NCI-H774 (cell line): ENCODE measurements around the gene C4orf33.
"Not testable (repeated sequence)": the region's sequence is repeated elsewhere in the genome, so short reads cannot be mapped to it uniquely, and the experiment has no call there.

Experiments used
- DNase-seq: peaks from one replicate; lab custom pipeline; 2025; lab: John Stamatoyannopoulos, UW

Gene C4orf33

GRCh38 chr4:129095811-129096454 is at the start of gene C4orf33:
C4orf33 (plus strand) TSS chr4:129096152; CDS start chr4:129102611, 6,459 bp downstream.
- DNase-seq, result peak; percentile 26

- DNase-seq, result no peak
These were observed 36.9 kb upstream of the C4orf33 start for GRCh38 chr4:129059028-129059427.

- DNase-seq, result no peak
These were observed 33.4 kb upstream of the C4orf33 start for GRCh38 chr4:129062580-129062979.

- DNase-seq, result no peak
These were observed 32.3 kb upstream of the C4orf33 start for GRCh38 chr4:129063640-129064039.

- no peak for DNase-seq
These were observed 31.2 kb upstream of the C4orf33 start for GRCh38 chr4:129064717-129065116.

- DNase-seq, result not testable (repeated sequence)
These were observed 26.4 kb upstream of the C4orf33 start for GRCh38 chr4:129069537-129069936.

GRCh38 chr4:129077326-129077725 is 18.6 kb upstream of the C4orf33 start:
- no peak for DNase-seq

GRCh38 chr4:129080129-129080528 is 15.8 kb upstream of the C4orf33 start:
- DNase-seq, result no peak

GRCh38 chr4:129082302-129082701 is 13.7 kb upstream of the C4orf33 start:
- no peak for DNase-seq

GRCh38 chr4:129085472-129085871 is 10.5 kb upstream of the C4orf33 start:
- no peak for DNase-seq

- no peak for DNase-seq
These were observed 8.4 kb upstream of the C4orf33 start for GRCh38 chr4:129087516-129087915.

- no peak for DNase-seq
These were observed 3.2 kb upstream of the C4orf33 start for GRCh38 chr4:129092631-129093190.

GRCh38 chr4:129093191-129093920 is 2.6 kb upstream of the C4orf33 start, which contains the start of gene SCLT1:
SCLT1 (minus strand) TSS chr4:129093539; CDS start chr4:129093103, 436 bp downstream.
- peak; percentile 82 for DNase-seq

- DNase-seq, result no peak
These were observed 1.6 kb upstream of the C4orf33 start for GRCh38 chr4:129094347-129094746.

- DNase-seq, result no peak
These were observed 2.6 kb downstream of the C4orf33 start for GRCh38 chr4:129098531-129099001.

GRCh38 chr4:129109965-129110824 is 14.2 kb downstream of the C4orf33 start:
- DNase-seq, result no peak

GRCh38 chr4:129110931-129111330 is 15.0 kb downstream of the C4orf33 start:
- no peak for DNase-seq

GRCh38 chr4:129111919-129112318 is 16.0 kb downstream of the C4orf33 start:
- no peak for DNase-seq

GRCh38 chr4:129113434-129113833 is 17.5 kb downstream of the C4orf33 start:
- no peak for DNase-seq

- DNase-seq, result no peak
These were observed 18.0 kb downstream of the C4orf33 start for GRCh38 chr4:129113919-129114318.

GRCh38 chr4:129117705-129118104 is 21.8 kb downstream of the C4orf33 start:
- no peak for DNase-seq

GRCh38 chr4:129126614-129127013 is 30.7 kb downstream of the C4orf33 start:
- DNase-seq, result not testable (repeated sequence)
